ENCODE measurements around the gene LBH.

Gene LBH

DNA sequence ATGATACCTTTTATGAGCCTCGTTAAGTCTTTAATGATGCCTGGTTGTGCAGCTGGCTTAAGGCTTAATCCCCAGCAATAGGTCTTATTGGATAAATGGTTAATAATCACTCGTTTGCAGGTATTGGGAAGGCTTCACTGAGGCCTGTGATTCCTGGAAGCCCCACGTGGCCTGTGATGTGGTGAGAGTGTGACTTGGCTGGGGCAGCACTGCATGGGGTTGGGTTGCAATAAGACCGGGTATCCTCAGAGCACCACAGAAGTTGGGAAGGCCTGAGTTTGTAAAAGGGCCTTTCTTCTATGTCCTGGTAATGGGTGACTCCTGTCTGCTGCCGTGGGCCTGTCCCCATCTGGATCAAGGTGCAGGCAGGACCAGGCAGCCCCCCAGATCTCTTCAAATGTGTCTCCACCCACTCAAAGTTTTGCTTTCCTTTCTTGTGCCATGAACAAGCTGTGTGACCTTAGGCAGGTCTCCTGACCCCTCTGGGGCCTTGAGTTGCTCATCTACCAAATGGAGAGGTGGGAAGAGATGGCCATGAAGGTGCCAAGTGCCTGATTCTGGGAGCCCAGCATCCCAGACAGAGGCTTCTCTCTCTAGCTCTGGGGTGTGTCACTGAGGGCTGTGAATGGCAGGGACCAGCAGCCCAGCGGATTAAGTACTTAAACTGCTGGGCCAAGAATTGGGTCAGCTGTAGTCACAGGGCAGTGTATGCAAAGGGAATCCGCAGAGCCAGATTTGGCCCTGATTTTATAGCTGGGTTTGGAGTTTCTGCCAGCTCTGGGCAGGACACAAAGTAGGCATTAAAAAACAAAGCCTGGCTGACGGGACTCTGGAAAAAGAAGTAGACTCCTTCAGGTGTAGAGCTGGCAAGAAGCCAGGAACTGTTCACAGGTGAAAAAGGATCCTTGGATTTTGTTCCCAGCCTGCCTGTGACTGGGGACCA is 24.4 kb downstream of the LBH start:
- no peaks in the 10 kb centered on the region for H3K27me3 Mint-ChIP-seq
- peak overlapping the region; percentile 59 for H3K27ac Mint-ChIP-seq
- peaks cover 60% of the 10 kb centered on the region for H3K4me1 Mint-ChIP-seq
- H3K4me3 Mint-ChIP-seq: no peak overlapping the region
- H3K9me3 Mint-ChIP-seq: peaks cover 4% of the 10 kb centered on the region
- H3K36me3 Mint-ChIP-seq: peaks cover 60% of the 10 kb centered on the region
- no peak for ATAC-seq

- Mint-ChIP-seq H3K27ac (peak overlapping the region; percentile 48), H3K27me3 (no peaks in the 10 kb centered on the region), H3K36me3 (peaks cover 61% of the 10 kb centered on the region), H3K9me3 (peaks cover 9% of the 10 kb centered on the region), H3K4me1 (peaks cover 52% of the 10 kb centered on the region), H3K4me3 (no peak overlapping the region)
- no peak for ATAC-seq
These were observed 26.2 kb downstream of the LBH start for GRCh38 chr2:30257266-30258214.

- peak overlapping the region; percentile 58 for H3K27ac Mint-ChIP-seq
- H3K36me3 Mint-ChIP-seq: peaks cover 63% of the 10 kb centered on the region
- peaks cover 12% of the 10 kb centered on the region for H3K9me3 Mint-ChIP-seq
- no peak for ATAC-seq
- H3K4me1 Mint-ChIP-seq: peaks cover 39% of the 10 kb centered on the region
- H3K27me3 Mint-ChIP-seq: no peaks in the 10 kb centered on the region
- H3K4me3 Mint-ChIP-seq: no peak overlapping the region
These were observed 27.7 kb downstream of the LBH start for GRCh38 chr2:30259071-30259470.

DNA sequence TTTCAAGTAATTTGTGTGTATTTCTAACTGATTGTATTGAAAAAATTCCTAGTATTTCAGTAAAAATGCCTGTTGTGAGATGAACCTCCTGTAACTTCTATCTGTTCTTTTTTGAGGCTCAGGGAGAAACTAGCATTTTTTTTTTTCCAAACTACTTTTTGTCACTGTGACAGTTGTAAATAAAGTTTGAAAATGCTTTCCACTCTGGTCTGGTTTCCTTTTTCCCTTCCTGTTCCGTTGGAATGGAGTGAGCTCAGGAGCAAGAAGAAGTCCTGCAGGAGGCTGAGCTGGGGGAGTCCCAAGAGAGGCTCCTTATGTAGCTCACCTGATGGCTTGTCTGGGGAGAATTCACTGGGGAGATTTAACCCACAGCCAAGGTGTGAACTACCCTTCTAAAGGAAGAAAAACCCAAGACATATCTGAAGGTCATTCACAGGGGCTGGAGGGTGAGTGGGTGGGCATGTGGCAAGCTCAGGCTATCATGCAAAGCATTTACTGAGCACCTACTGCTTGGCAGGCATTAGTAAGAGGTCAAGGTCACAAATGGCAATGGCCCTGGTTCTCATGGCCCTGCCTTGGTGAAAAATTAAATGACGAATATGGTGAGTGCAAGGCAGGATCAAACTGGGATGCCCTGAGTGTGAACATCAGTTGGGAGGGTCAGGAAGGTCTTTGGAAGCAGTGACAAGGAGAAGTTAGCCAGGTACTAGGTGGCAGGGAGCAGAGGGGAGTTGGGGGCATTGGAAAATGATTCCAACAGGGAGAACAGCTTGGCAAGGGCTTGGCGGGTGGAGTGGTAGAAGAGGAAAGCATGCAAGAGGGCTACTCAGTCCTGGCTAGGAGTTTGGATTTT is 28.7 kb downstream of the LBH start:
- no peak overlapping the region for H3K4me3 Mint-ChIP-seq
- H3K4me1 Mint-ChIP-seq: peaks cover 38% of the 10 kb centered on the region
- ATAC-seq: peak; percentile 27
- no peaks in the 10 kb centered on the region for H3K27me3 Mint-ChIP-seq
- peak overlapping the region; percentile 58 for H3K27ac Mint-ChIP-seq
- peaks cover 12% of the 10 kb centered on the region for H3K9me3 Mint-ChIP-seq
- peaks cover 63% of the 10 kb centered on the region for H3K36me3 Mint-ChIP-seq

DNA sequence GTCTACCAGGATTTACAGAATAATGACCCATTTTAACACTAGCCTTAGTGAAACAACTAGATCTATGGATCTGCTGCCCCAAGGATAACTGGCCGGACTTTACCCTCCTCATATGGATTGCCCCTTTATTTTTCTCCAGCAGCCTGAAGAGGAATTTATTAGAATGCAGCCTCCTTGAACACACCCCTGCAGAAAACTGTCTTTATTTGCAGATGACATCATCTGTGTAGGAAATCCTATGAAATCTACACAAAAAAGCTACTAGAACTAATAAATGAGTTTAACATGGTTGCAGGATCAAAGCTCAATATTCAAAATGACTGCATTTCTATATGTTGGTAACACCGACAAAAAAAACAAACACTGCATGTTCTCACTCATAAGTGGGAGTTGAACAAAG is 29.6 kb downstream of the LBH start:
- no peak overlapping the region for H3K4me3 Mint-ChIP-seq
- H3K9me3 Mint-ChIP-seq: peaks cover 12% of the 10 kb centered on the region
- H3K4me1 Mint-ChIP-seq: peaks cover 37% of the 10 kb centered on the region
- H3K27me3 Mint-ChIP-seq: no peaks in the 10 kb centered on the region
- no peak for ATAC-seq
- peak overlapping the region; percentile 58 for H3K27ac Mint-ChIP-seq
- H3K36me3 Mint-ChIP-seq: peaks cover 63% of the 10 kb centered on the region

DNA sequence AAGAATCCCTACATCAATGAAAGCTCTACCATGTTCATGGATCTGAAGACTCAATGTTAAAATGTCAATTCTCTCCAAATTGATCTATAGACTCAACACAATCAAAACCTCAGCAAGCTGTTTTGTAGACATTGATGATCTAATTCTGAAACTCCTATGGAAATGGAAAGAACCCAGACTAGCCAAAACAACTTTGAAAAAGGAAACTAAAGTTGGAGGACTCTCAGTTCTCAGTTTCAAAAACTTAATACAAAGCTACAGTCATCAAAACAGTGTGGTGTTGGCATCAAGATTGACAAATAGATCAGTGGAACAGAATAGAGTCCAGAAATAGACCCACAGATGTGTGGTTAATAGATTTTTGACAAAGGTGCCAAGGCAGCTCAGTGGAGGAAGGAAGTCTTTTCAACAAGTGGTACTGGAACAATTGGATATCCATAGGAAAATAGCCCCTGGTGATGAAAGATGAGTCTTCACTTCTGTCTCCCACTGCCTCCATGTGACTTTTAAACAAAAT is 30.4 kb downstream of the LBH start:
- peak; percentile 42 for ATAC-seq
- Mint-ChIP-seq H3K4me3 (no peak overlapping the region), H3K36me3 (peaks cover 57% of the 10 kb centered on the region), H3K9me3 (peaks cover 12% of the 10 kb centered on the region), H3K27me3 (no peaks in the 10 kb centered on the region), H3K27ac (no peak overlapping the region), H3K4me1 (peaks cover 44% of the 10 kb centered on the region)

DNA sequence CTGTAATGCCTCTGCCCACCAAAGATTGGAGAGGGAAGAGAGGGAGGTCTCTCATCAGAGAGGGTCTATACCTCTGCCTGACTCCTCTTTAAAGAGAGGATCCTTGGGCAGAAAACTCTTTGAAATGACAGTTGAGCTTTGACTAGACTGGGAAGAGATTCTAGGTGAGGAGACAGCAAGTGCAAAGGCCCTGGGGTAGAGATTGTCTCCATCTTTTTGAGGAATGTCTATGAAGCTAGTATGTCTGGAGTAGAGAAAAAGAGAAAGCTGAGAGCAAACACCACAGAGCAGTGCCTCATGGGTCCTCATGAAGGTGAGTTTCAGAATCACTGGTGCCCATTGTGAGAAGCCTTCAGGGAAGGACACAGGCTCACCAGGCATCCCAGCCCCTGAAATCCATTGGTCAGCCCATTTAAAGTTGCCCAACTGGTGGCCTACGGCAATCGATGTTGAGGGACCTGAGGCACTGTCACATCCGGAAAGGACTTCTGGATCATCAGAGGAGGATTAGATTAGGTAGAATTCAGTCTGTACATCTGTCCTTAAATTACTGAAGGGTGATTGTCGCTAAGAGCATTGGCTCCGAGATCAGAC is 31.5 kb downstream of the LBH start:
- Mint-ChIP-seq H3K36me3 (peaks cover 46% of the 10 kb centered on the region), H3K9me3 (peaks cover 12% of the 10 kb centered on the region), H3K4me1 (peaks cover 53% of the 10 kb centered on the region), H3K4me3 (no peak overlapping the region), H3K27me3 (no peaks in the 10 kb centered on the region), H3K27ac (peak overlapping the region; percentile 68)
- ATAC-seq: no peak

- H3K36me3 Mint-ChIP-seq: peaks cover 33% of the 10 kb centered on the region
- H3K9me3 Mint-ChIP-seq: peaks cover 12% of the 10 kb centered on the region
- H3K4me1 Mint-ChIP-seq: peaks cover 55% of the 10 kb centered on the region
- H3K4me3 Mint-ChIP-seq: no peak overlapping the region
- H3K27me3 Mint-ChIP-seq: no peaks in the 10 kb centered on the region
- ATAC-seq: no peak
- peak overlapping the region; percentile 68 for H3K27ac Mint-ChIP-seq
These were observed 32.9 kb downstream of the LBH start for GRCh38 chr2:30264274-30264673.

- H3K27me3 Mint-ChIP-seq: no peaks in the 10 kb centered on the region
- peaks cover 10% of the 10 kb centered on the region for H3K9me3 Mint-ChIP-seq
- H3K27ac Mint-ChIP-seq: peak overlapping the region; percentile 89
- ATAC-seq: no peak
- peaks cover 23% of the 10 kb centered on the region for H3K36me3 Mint-ChIP-seq
- peaks cover 55% of the 10 kb centered on the region for H3K4me1 Mint-ChIP-seq
- H3K4me3 Mint-ChIP-seq: peak overlapping the region; percentile 64
These were observed 34.0 kb downstream of the LBH start for GRCh38 chr2:30265052-30266015.

GRCh38 chr2:30266051-30266621 is 34.8 kb downstream of the LBH start:
- Mint-ChIP-seq H3K36me3 (peaks cover 15% of the 10 kb centered on the region), H3K4me3 (peak overlapping the region; percentile 64), H3K4me1 (peaks cover 58% of the 10 kb centered on the region), H3K9me3 (peaks cover 8% of the 10 kb centered on the region), H3K27me3 (no peaks in the 10 kb centered on the region), H3K27ac (peak overlapping the region; percentile 89)
- ATAC-seq: peak; percentile 87

DNA sequence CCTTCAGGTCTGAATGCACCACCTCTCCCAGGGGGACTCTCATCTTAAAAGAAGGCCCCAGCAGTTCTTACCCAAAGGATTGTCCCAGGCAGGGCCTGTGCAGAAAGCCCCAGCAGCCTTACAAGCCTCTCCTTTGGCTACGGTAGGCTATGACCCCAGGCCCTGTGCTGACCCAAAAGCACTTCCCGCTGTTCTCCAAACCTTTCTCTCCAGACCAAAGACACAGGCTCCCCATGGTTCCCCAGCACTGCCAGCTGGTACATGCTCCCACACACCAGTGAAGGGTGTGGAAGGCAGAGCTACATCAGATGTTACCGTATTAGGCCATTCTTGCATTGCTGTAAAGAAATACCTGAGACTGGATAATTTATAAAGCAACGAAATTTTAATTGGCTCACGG is 35.4 kb downstream of the LBH start:
- peaks cover 12% of the 10 kb centered on the region for H3K36me3 Mint-ChIP-seq
- no peak for ATAC-seq
- H3K4me1 Mint-ChIP-seq: peaks cover 63% of the 10 kb centered on the region
- H3K4me3 Mint-ChIP-seq: peak overlapping the region; percentile 6
- H3K27me3 Mint-ChIP-seq: no peaks in the 10 kb centered on the region
- peak overlapping the region; percentile 89 for H3K27ac Mint-ChIP-seq
- H3K9me3 Mint-ChIP-seq: peaks cover 8% of the 10 kb centered on the region

- Mint-ChIP-seq H3K4me1 (peaks cover 69% of the 10 kb centered on the region), H3K27ac (peak overlapping the region; percentile 89), H3K4me3 (no peak overlapping the region), H3K36me3 (peaks cover 6% of the 10 kb centered on the region), H3K9me3 (peaks cover 5% of the 10 kb centered on the region), H3K27me3 (no peaks in the 10 kb centered on the region)
- no peak for ATAC-seq
These were observed 36.0 kb downstream of the LBH start for GRCh38 chr2:30267161-30267975.
